Vagina (tissue), 2 donors: ENCODE measurements around the gene ODAD2.

Experiments used
- POLR2A ChIP-seq, 2 donors: fragments of 450-650 bp; IDR thresholded peaks; one replicate each; pipeline ENCODE4 v1.6.1; 2017; ENCODE audit warnings: antibody characterized with exemption in 2 of 2, mild to moderate bottlenecking in 2 of 2, moderate library complexity in 2 of 2
- POLR2AphosphoS5 ChIP-seq, 2 donors: sonication (generic); formaldehyde crosslinking; IDR thresholded peaks; one replicate each; pipeline ENCODE4 v1.9.0; 2017; ENCODE audit warnings: antibody characterized with exemption in 2 of 2, mild to moderate bottlenecking in 2 of 2, low read depth in 1 of 2; ENCODE audit not compliant: insufficient read depth in 1 of 2
- TF ChIP-seq, protein P1 (sequence below), 3 experiments: fragments of 450-650 bp in 2 of 3; fragments of 200-600 bp in 1 of 3; sonication (generic) in 1 of 3; IDR thresholded peaks; one replicate each; pipeline ENCODE4 v1.5.1; 2017 to 2019; ENCODE audit warnings: antibody characterized with exemption in 3 of 3, mild to moderate bottlenecking in 2 of 3, moderate library complexity in 2 of 3

GRCh38 chr10:28020993-28021982 lies 22.4 kb upstream of the ODAD2 start:
- TF ChIP-seq POLR2A (IDR thresholded peaks at IDR 0.05), result no peak
- TF ChIP-seq, protein P1, sequence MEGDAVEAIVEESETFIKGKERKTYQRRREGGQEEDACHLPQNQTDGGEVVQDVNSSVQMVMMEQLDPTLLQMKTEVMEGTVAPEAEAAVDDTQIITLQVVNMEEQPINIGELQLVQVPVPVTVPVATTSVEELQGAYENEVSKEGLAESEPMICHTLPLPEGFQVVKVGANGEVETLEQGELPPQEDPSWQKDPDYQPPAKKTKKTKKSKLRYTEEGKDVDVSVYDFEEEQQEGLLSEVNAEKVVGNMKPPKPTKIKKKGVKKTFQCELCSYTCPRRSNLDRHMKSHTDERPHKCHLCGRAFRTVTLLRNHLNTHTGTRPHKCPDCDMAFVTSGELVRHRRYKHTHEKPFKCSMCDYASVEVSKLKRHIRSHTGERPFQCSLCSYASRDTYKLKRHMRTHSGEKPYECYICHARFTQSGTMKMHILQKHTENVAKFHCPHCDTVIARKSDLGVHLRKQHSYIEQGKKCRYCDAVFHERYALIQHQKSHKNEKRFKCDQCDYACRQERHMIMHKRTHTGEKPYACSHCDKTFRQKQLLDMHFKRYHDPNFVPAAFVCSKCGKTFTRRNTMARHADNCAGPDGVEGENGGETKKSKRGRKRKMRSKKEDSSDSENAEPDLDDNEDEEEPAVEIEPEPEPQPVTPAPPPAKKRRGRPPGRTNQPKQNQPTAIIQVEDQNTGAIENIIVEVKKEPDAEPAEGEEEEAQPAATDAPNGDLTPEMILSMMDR (IDR thresholded peaks at IDR 0.05), result no peak
- TF ChIP-seq POLR2AphosphoS5 (IDR thresholded peaks at IDR 0.05; ENCODE audit: insufficient read depth in 1 of 2, low read depth in 1 of 2), result no peak
